ENCODE measurements around the gene IL11RA. TPM values are rescaled to one million over a fixed set of nuclear protein-coding genes. Genes with fewer than 3 reads are reported as not detected.

The IL11RA gene
- total and polyA plus RNA-seq, 2 of the 8 experiments (the other 6 are each of a cell fraction or from before 2014, with no cell fraction given) = 5.5 to 9.1 TPM

GRCh38 chr9:34687276-34688030 is 35.5 kb downstream of the IL11RA start:
- no peak overlapping the region for H3K14ac ChIP-seq (ENCODE audit: insufficient read length)
- no peak overlapping the region for H3K4me3 ChIP-seq (ENCODE audit: extremely low read depth in 1 of 4, insufficient read depth in 2 of 4, low read depth in 3 of 4, low read length in 4 of 4)
- H3K27me3 ChIP-seq (replicated peaks in 1 of 4; ENCODE audit: control insufficient read depth in 3 of 4, extremely low read depth in 1 of 4, insufficient read depth in 3 of 4, low read length in 3 of 4) = no peaks in the 10 kb centered on the region
- H2BK15ac ChIP-seq (ENCODE audit: low read length) = no peak overlapping the region
- H2BK5ac ChIP-seq (ENCODE audit: low read depth, low read length) = no peak overlapping the region
- no peaks in the 10 kb centered on the region for H3K9me3 ChIP-seq (ENCODE audit: insufficient read depth in 2 of 2, low read depth in 1 of 2, low read length in 1 of 2)
- H3K23ac ChIP-seq (ENCODE audit: insufficient read length) = no peak overlapping the region
- no peak overlapping the region; a peak in 1 of 4 replicates for H3K4me2 ChIP-seq (ENCODE audit: insufficient read depth in 1 of 2, low read depth in 2 of 2, low read length in 2 of 2)
- H2BK20ac ChIP-seq (ENCODE audit: low read length) = no peak overlapping the region; the same call in 1 of the 2 replicates
- H3K23me2 ChIP-seq (ENCODE audit: low read depth, low read length) = no peaks in the 10 kb centered on the region; the same call in 1 of the 2 replicates
- POLR2A ChIA-PET (ENCODE audit: partially characterized antibody) = no interaction called here
- no peak overlapping the region for H3K9ac ChIP-seq (replicated peaks in 1 of 4; ENCODE audit: extremely low read depth in 1 of 4, low read depth in 3 of 4, low read length in 3 of 4)
- no peak overlapping the region for H3K27ac ChIP-seq (ENCODE audit: low read depth, low read length)
- H3K79me1 ChIP-seq (ENCODE audit: low read depth, low read length) = no peaks in the 10 kb centered on the region
- H2AFZ ChIP-seq (ENCODE audit: low read length) = no peak overlapping the region
- H3K79me2 ChIP-seq (ENCODE audit: control insufficient read depth in 1 of 2, insufficient read depth in 2 of 2, low read length in 2 of 2) = no peaks in the 10 kb centered on the region
- H3K56ac ChIP-seq (replicated peaks; ENCODE audit: insufficient read length, low read depth, low read length) = no peak overlapping the region
- H2BK120ac ChIP-seq (replicated peaks; ENCODE audit: low read depth, low read length) = no peak overlapping the region
- no peak overlapping the region for H3K4ac ChIP-seq (replicated peaks; ENCODE audit: insufficient read length, low read depth, low read length)
- no peak overlapping the region for H4K8ac ChIP-seq (ENCODE audit: extremely low read depth, insufficient read depth, low read length)
- H3K18ac ChIP-seq (ENCODE audit: extremely low read depth, low read length) = no peak overlapping the region
- DNase-seq (ENCODE audit: low read depth in 1 of 2, low spot score in 2 of 2) (no peak), FAIRE-seq (no peak)
- WGBS, 2 experiments (ENCODE audit: extremely low coverage in 1 of 2, insufficient coverage in 1 of 2, insufficient read length in 1 of 2, insufficient replicate concordance in 2 of 2, low coverage in 1 of 2, low lambda C conversion rate in 2 of 2, missing lambda C conversion rate in 1 of 2) = 87% methylated on average over 10 of the region's 10 CpGs; no CpG with 5 or more reads in 1 of the 2 experiments
- peak overlapping the region; percentile 76; the same call in 1 of the 2 replicates for H2BK12ac ChIP-seq (ENCODE audit: low read depth, low read length)
- peaks cover 0 to 3% (median 1%) of the 10 kb centered on the region in 4 experiments; a peak in 2 of 7 replicates for H3K4me1 ChIP-seq (replicated peaks in 1 of 4; ENCODE audit: control insufficient read depth in 3 of 4, insufficient read depth in 4 of 4, low read length in 3 of 4)
- H4K20me1 ChIP-seq (replicated peaks in 1 of 2; ENCODE audit: control insufficient read depth in 1 of 2, insufficient read depth in 2 of 2, low read length in 2 of 2) = no peaks in the 10 kb centered on the region
- CTCF ChIA-PET (ENCODE audit: partially characterized antibody) = interaction anchor here (1.6 to 12.6 kb wide), 3 partner anchors 12 to 22 kb away, joined by 4 to 147 read pairs (median 39); no protein-coding TSS in a partner anchor
- H2AK5ac ChIP-seq (ENCODE audit: low read depth, low read length) = no peak overlapping the region
- H4K5ac ChIP-seq (ENCODE audit: insufficient read length, low read depth, low read length) = no peak overlapping the region
- no peaks in the 10 kb centered on the region for H3K36me3 ChIP-seq (ENCODE audit: control insufficient read depth in 2 of 4, insufficient read depth in 4 of 4, low read length in 3 of 4)
- no peak overlapping the region for H4K91ac ChIP-seq (replicated peaks; ENCODE audit: insufficient read length, low read length)
- no peak for TF ChIP-seq EP300 (IDR thresholded peaks at IDR 0.05; ENCODE audit: borderline replicate concordance in 1 of 2, low read depth in 2 of 2, low read length in 2 of 2)
- no peak for TF ChIP-seq GTF2F1 (IDR thresholded peaks at IDR 0.05; ENCODE audit: borderline replicate concordance, low read depth, low read length)
- TF ChIP-seq RFX5 (IDR thresholded peaks at IDR 0.05; ENCODE audit: borderline replicate concordance, low read depth, low read length) = no peak
- no peak for TF ChIP-seq SIN3A (conservative IDR thresholded peaks at IDR 0.05 in 1 of 2, IDR thresholded peaks at IDR 0.05 in 1 of 2; ENCODE audit: low read depth in 1 of 2, low read length in 2 of 2)
- no peak for TF ChIP-seq KDM4A (IDR thresholded peaks at IDR 0.05; ENCODE audit: low read depth, low read length, severe bottlenecking)
- no peak for TF ChIP-seq MAFK (IDR thresholded peaks at IDR 0.05; ENCODE audit: low read depth, low read length)
- no peak for TF ChIP-seq SIRT6 (IDR thresholded peaks at IDR 0.05; ENCODE audit: low read length)
- no peak for TF ChIP-seq CTCF (IDR thresholded peaks at IDR 0.05; ENCODE audit: control extremely low read depth in 1 of 3, insufficient read depth in 1 of 3, low read depth in 1 of 3, low read length in 3 of 3)
- TF ChIP-seq BRCA1 (IDR thresholded peaks at IDR 0.05; ENCODE audit: low read depth, low read length) = no peak

Data from H1 (cell line).